OCI-LY3 (cell line): Measurements from ENCODE around the gene SARS1.

ENCODE experiments used
- EZH2phosphoT487 ChIP-seq: fragments of 200-600 bp; shearing (Covaris generic); IDR thresholded peaks from 2 replicates; pipeline ENCODE4 v1.6.1; 2018; ENCODE audit warnings: antibody characterized with exemption, mixed run types, low read depth
- TF ChIP-seq, protein P1 (sequence below): fragments of 200-600, 300-600 bp; sonication (generic); IDR thresholded peaks from 2 replicates; pipeline ENCODE4 v1.5.1; 2014; ENCODE audit warnings: antibody characterized with exemption, low read length, low read depth

GRCh38 chr1:109167001-109167506, 46.7 kb upstream of the SARS1 start:
- TF ChIP-seq EZH2phosphoT487, result no peak
- TF ChIP-seq, protein P1, sequence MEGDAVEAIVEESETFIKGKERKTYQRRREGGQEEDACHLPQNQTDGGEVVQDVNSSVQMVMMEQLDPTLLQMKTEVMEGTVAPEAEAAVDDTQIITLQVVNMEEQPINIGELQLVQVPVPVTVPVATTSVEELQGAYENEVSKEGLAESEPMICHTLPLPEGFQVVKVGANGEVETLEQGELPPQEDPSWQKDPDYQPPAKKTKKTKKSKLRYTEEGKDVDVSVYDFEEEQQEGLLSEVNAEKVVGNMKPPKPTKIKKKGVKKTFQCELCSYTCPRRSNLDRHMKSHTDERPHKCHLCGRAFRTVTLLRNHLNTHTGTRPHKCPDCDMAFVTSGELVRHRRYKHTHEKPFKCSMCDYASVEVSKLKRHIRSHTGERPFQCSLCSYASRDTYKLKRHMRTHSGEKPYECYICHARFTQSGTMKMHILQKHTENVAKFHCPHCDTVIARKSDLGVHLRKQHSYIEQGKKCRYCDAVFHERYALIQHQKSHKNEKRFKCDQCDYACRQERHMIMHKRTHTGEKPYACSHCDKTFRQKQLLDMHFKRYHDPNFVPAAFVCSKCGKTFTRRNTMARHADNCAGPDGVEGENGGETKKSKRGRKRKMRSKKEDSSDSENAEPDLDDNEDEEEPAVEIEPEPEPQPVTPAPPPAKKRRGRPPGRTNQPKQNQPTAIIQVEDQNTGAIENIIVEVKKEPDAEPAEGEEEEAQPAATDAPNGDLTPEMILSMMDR, result no peak
